Trophoblast cell (in vitro differentiated cells and primary cell): Measurements from ENCODE around the gene DHPS.
A peak's percentile ranks its signal among the peaks of the same experiment; 100 is the strongest.

Experiments used
- DNase-seq, 2 donors: peaks; one replicate each; pipeline ENCODE4 v3.0.0-alpha.2; 2016
- H2AFZ ChIP-seq: 2 replicates; pipeline ENCODE4 v1.6.1; 2013; ENCODE audit warnings: low read length, moderate library complexity, mild to moderate bottlenecking; ENCODE audit not compliant: insufficient read depth, poor library complexity
- H2AK5ac ChIP-seq: 2 replicates; pipeline ENCODE4 v1.6.1; 2013; ENCODE audit warnings: mild to moderate bottlenecking, low read length
- H2BK120ac ChIP-seq: 2 replicates; pipeline ENCODE4 v1.6.1; 2013; ENCODE audit warnings: low read length, mild to moderate bottlenecking, moderate library complexity; ENCODE audit not compliant: insufficient read depth, poor library complexity
- H2BK12ac ChIP-seq: 2 replicates; pipeline ENCODE4 v1.6.1; 2013; ENCODE audit warnings: mild to moderate bottlenecking, low read length, moderate library complexity
- H2BK5ac ChIP-seq: 2 replicates; pipeline ENCODE4 v1.6.1; 2013; ENCODE audit warnings: low read length, low read depth, moderate library complexity, mild to moderate bottlenecking; ENCODE audit not compliant: poor library complexity
- H3K14ac ChIP-seq: 2 replicates; pipeline ENCODE4 v1.6.1; 2013; ENCODE audit warnings: mild to moderate bottlenecking, low read length
- H3K18ac ChIP-seq: 2 replicates; pipeline ENCODE4 v1.6.1; 2013; ENCODE audit warnings: mild to moderate bottlenecking, low read length
- H3K23ac ChIP-seq: 2 replicates; pipeline ENCODE4 v1.6.1; 2013; ENCODE audit warnings: low read length
- H3K27ac ChIP-seq: 2 replicates; pipeline ENCODE4 v1.5.1; 2013; ENCODE audit warnings: low read depth, mild to moderate bottlenecking, inconsistent platforms, low read length, moderate library complexity
- H3K27me3 ChIP-seq: 2 replicates; pipeline ENCODE4 v1.6.1; 2013; ENCODE audit warnings: inconsistent platforms, mild to moderate bottlenecking, low read length, moderate library complexity; ENCODE audit not compliant: insufficient read depth
- H3K36me3 ChIP-seq, 2 experiments: 1 replicate in 1 of 2; 2 replicates in 1 of 2; pipeline ENCODE4 v1.6.1; 2013; ENCODE audit warnings: low read length in 2 of 2, mild to moderate bottlenecking in 2 of 2, moderate library complexity in 1 of 2; ENCODE audit not compliant: insufficient read depth in 2 of 2, control insufficient read depth in 1 of 2
- H3K4ac ChIP-seq: 2 replicates; pipeline ENCODE4 v1.6.1; 2013; ENCODE audit warnings: low read depth, mild to moderate bottlenecking, low read length, moderate library complexity
- H3K4me1 ChIP-seq, 2 experiments: 1 replicate in 1 of 2; 2 replicates in 1 of 2; pipeline ENCODE4 v1.6.1; 2013; ENCODE audit warnings: low read length in 2 of 2, mild to moderate bottlenecking in 2 of 2, moderate library complexity in 1 of 2; ENCODE audit not compliant: insufficient read depth in 2 of 2, control insufficient read depth in 1 of 2
- H3K4me2 ChIP-seq: 2 replicates; pipeline ENCODE4 v1.6.1; 2013; ENCODE audit warnings: inconsistent platforms, mild to moderate bottlenecking, low read length, moderate library complexity
- H3K4me3 ChIP-seq: 2 replicates; pipeline ENCODE4 v1.5.1; 2013; ENCODE audit warnings: mild to moderate bottlenecking, low read depth, low read length, inconsistent platforms
- H3K79me1 ChIP-seq: one replicate; pipeline ENCODE4 v1.6.1; 2013; ENCODE audit warnings: low read length
- H3K79me2 ChIP-seq: 2 replicates; pipeline ENCODE4 v1.6.1; 2013; ENCODE audit warnings: low read length, mild to moderate bottlenecking; ENCODE audit not compliant: control insufficient read depth, insufficient read depth, poor library complexity
- H3K9ac ChIP-seq: 2 replicates; pipeline ENCODE4 v1.6.1; 2013; ENCODE audit warnings: mild to moderate bottlenecking, low read length
- H3K9me3 ChIP-seq: 2 replicates; pipeline ENCODE4 v1.6.1; 2013; ENCODE audit warnings: low read depth, mild to moderate bottlenecking, control low read depth, inconsistent platforms, low read length; ENCODE audit not compliant: insufficient read depth
- H4K12ac ChIP-seq: 2 replicates; pipeline ENCODE4 v1.6.1; 2013; ENCODE audit warnings: low read depth, mild to moderate bottlenecking, low read length, moderate library complexity
- H4K8ac ChIP-seq: 2 replicates; pipeline ENCODE4 v1.6.1; 2013; ENCODE audit warnings: low read depth, mild to moderate bottlenecking, low read length, moderate library complexity
- H4K91ac ChIP-seq: one replicate; pipeline ENCODE4 v1.6.1; 2013; ENCODE audit warnings: low read depth, mild to moderate bottlenecking, low read length, moderate library complexity
- WGBS: extraction: QIAGEN DNeasy Blood & Tissue Kit; methylation state at CpG from one replicate; pipeline ENCODE4 v1.1.7; 2013; ENCODE audit warnings: missing lambda C conversion rate; ENCODE audit not compliant: insufficient read length, insufficient coverage; ENCODE audit errors: extremely low coverage; 5-methylcytosine and 5-hydroxymethylcytosine counted together

DHPS gene

DNA sequence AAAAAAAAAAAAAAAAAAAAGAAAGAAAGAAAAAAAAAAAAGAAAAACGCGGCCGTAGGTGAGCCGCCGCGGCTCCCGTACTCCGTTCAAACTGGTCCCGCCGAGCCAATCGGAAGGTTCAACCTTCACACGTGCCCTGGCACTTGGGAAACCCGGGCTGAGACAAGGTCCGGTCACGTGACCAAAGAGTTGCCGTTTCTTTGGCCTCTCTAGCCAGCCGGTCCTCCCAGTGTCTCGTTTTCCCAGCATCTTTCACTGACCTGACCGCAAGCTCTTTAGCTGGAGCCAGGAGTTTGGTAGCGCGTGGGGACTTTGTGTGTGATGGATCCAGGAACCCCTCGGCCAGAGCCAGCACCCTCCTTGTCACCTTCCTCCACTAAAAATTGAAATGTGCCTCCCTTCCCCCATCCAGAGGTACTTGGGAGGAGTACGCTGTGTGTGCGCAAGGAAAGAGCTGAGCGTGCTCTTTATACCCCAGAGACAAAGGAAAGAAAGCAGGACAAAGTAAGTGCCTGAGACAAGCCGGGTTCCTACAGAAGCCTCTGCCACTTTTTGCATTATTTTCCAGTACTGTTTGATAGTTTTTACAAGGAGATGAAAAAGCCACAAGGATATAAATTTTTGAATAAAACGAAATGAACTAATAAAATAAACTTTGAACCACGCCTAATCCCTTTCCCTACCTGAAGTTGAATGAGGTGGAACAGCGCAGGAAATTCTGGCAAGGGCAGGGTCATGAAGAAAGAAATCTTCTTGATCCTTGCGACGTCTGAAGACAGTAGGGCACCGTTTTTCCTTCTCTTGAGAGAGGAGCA, 41.1 kb upstream of the DHPS start:
- H4K12ac ChIP-seq = peak overlapping the region; percentile 58
- peaks cover under 1% of the 10 kb centered on the region for H3K9me3 ChIP-seq
- peak overlapping the region; percentile 83 for H3K4me3 ChIP-seq
- peak overlapping the region; percentile 81 for H3K9ac ChIP-seq
- H3K79me2 ChIP-seq = peaks cover 23% of the 10 kb centered on the region
- H3K4ac ChIP-seq = peak overlapping the region; percentile 28
- H3K23ac ChIP-seq = no peak overlapping the region
- peak overlapping the region; percentile 73 for H3K14ac ChIP-seq
- peaks cover 3 to 5% of the 10 kb centered on the region in 2 experiments for H3K4me1 ChIP-seq
- peak overlapping the region; percentile 41 for H2BK120ac ChIP-seq
- peak overlapping the region; percentile 93 for H2BK5ac ChIP-seq
- DNase-seq = peak; percentile 98 to 100
- H2AFZ ChIP-seq = peak overlapping the region; percentile 32
- peak overlapping the region; percentile 96 for H3K27ac ChIP-seq
- peaks cover 11 to 14% of the 10 kb centered on the region in 2 experiments for H3K36me3 ChIP-seq
- no peaks in the 10 kb centered on the region for H3K27me3 ChIP-seq
- H4K8ac ChIP-seq = peak overlapping the region; percentile 94
- no peak overlapping the region for H2BK12ac ChIP-seq
- WGBS = no CpG with 5 or more reads among the region's 32 CpGs
- peaks cover 22% of the 10 kb centered on the region for H3K79me1 ChIP-seq
- peak overlapping the region; percentile 72 for H2AK5ac ChIP-seq
- H3K4me2 ChIP-seq = peak overlapping the region; percentile 90
- peak overlapping the region; percentile 68 for H4K91ac ChIP-seq
- H3K18ac ChIP-seq = peak overlapping the region; percentile 70

- Histone ChIP-seq H3K4me1 (peaks cover 3 to 5% of the 10 kb centered on the region in 2 experiments), H3K4me3 (peak overlapping the region; percentile 83), H3K4me2 (peak overlapping the region; percentile 86), H2AFZ (peak overlapping the region; percentile 8), H3K27me3 (no peaks in the 10 kb centered on the region), H2BK12ac (peak overlapping the region; percentile 52), H3K79me1 (peaks cover 22% of the 10 kb centered on the region), H4K91ac (peak overlapping the region; percentile 95), H3K27ac (peak overlapping the region; percentile 96), H3K79me2 (peaks cover 23% of the 10 kb centered on the region), H3K18ac (peak overlapping the region; percentile 74), H3K4ac (peak overlapping the region; percentile 99), H2BK5ac (peak overlapping the region; percentile 93), H3K9ac (peak overlapping the region; percentile 95), H4K12ac (peak overlapping the region; percentile 74), H3K9me3 (no peaks in the 10 kb centered on the region), H3K36me3 (peaks cover 18% of the 10 kb centered on the region in 2 experiments), H2BK120ac (peak overlapping the region; percentile 95), H3K14ac (peak overlapping the region; percentile 93), H4K8ac (peak overlapping the region; percentile 86), H3K23ac (no peak overlapping the region), H2AK5ac (peak overlapping the region; percentile 59)
- peak in 1 of 2 donors; percentile 11 for DNase-seq
- WGBS = no CpG with 5 or more reads among the region's 65 CpGs
These were observed 40.2 kb upstream of the DHPS start for GRCh38 chr19:12721656-12722565.

GRCh38 chr19:12720851-12721655, 39.4 kb upstream of the DHPS start:
- Histone ChIP-seq H4K12ac (peak overlapping the region; percentile 54), H3K79me2 (peaks cover 23% of the 10 kb centered on the region), H3K23ac (no peak overlapping the region), H2BK120ac (peak overlapping the region; percentile 5), H3K4me1 (peaks cover 3 to 5% of the 10 kb centered on the region in 2 experiments), H2BK12ac (peak overlapping the region; percentile 52), H3K9ac (peak overlapping the region; percentile 95), H3K4me3 (peak overlapping the region; percentile 83), H3K14ac (peak overlapping the region; percentile 82), H3K4me2 (peak overlapping the region; percentile 86), H3K9me3 (no peaks in the 10 kb centered on the region), H4K91ac (peak overlapping the region; percentile 95), H3K27me3 (no peaks in the 10 kb centered on the region), H3K79me1 (peaks cover 22% of the 10 kb centered on the region), H3K27ac (peak overlapping the region; percentile 96), H3K18ac (peak overlapping the region; percentile 63), H2BK5ac (peak overlapping the region; percentile 93), H3K36me3 (peaks cover 23 to 24% of the 10 kb centered on the region in 2 experiments), H4K8ac (peak overlapping the region; percentile 86), H2AFZ (peak overlapping the region; percentile 30), H2AK5ac (peak overlapping the region; percentile 59), H3K4ac (peak overlapping the region; percentile 99)
- WGBS = no CpG with 5 or more reads among the region's 59 CpGs
- no peak for DNase-seq
